ENCODE measurements around the gene ANTKMT.

Gene ANTKMT

DNA sequence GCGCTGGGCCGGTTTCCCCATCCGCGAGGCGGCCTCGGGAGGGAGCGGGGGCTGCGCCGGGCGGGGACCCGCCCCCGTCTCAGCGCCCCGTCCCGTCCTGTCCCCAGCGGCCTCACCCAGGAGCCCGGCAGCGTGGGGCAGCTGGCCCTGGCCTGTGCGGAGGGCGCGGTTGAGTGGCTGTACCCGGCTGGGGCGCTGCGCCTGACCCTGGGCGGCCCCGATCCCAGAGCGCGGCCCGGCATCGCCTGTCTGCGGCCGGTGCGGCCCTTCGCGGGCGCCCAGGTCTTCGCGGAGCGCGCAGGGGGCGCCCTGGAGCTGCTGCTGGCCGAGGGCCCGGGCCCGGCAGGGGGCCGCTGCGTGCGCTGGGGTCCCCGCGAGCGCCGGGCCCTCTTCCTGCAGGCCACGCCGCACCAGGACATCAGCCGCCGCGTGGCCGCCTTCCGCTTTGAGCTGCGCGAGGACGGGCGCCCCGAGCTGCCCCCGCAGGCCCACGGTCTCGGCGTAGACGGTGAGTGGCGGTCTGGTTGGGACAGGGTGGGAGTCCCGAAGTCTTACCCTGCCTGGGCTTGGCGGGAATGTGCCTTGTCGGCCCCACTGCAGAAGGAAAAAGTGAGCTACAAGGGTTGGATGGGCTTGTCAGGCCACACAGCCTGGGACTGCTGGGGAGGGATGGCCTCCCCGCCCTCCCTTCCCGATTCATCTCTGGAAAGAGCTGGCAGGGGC lies 5.3 kb upstream of the ANTKMT start:
- no peak for FAIRE-seq

- no peak for FAIRE-seq
Observed at GRCh38 chr16:716200-716568, 4.8 kb upstream of the ANTKMT start.

GRCh38 chr16:716768-717325 lies 4.1 kb upstream of the ANTKMT start:
- FAIRE-seq = no peak

DNA sequence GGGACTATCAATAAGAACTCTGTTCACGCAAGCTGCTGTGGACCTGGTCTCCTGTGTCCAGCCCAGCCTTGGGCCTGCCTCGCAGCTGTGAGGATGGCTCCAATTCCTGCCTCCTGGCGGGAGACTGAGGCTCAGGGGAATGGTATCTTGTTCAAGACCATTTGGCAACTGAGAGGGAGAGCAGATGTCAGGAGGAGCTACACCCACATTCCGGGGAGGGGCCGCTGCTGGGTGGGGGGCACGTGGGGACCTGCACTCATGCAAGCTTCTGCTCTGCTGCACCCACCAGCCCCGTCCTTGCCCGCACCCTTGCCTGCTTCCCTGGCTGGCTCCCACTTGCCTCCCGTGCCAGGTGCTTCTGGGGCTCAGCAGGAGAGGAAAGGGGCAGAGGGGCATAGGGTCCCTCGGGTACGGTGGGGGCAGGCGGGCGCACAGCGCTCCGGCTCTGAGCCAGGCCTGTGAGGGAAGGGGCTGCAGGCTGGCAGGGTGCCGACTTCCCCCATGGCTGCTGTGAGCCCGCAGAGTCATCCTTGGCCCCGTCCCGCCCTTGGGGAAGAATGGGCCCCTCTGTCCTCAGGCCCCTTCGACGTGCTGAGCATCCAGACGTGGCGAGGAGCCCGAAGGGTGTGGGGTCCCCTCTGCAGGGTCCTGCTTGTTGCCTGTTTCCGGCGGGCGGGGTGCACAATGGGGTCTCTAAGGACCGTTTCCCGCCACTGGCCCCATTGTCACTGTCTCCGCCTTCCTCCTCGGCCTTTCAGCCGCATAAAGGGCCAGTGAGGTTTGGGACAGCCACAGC lies 3.3 kb upstream of the ANTKMT start:
- no peak for FAIRE-seq

DNA sequence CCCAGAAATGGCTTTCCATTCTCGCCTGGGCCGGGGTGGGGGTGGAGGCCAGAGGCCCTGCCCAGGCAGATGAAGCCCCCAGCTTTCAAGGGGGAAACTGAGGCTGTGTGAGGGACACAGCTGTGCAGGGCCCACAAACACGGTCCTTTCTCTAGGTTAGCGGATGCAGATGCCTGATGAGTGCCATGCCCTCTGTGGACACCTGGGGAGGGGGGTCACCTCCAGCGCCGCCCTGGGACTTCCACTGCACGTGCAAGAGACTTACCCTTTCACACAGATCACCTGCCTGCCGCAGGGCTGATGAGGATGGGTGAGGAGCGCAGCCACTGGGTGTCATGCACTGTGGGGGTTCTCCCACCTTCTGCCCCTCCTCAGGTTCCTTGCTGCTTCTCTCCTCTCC lies 2.6 kb upstream of the ANTKMT start:
- FAIRE-seq = no peak

DNA sequence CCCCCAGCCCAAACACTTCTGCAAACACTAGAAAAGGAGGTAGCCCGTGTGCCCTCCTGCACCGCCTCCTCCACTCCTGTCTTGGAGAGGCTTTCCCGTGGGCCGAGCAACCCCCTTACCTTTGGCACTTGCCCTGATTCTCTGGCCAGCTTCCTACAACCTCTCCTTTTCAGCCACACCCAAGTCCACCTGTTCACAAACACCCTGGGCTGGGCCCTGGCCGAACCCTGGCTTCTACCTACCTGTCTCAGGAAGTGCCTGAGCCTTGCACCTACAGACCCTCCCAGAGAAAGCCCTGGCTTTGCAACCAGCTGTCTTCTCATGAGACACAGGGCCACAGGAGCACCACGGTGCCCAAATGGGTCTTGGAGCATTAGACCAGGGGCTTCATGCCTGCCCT lies 2.0 kb upstream of the ANTKMT start:
- FAIRE-seq = no peak

DNA sequence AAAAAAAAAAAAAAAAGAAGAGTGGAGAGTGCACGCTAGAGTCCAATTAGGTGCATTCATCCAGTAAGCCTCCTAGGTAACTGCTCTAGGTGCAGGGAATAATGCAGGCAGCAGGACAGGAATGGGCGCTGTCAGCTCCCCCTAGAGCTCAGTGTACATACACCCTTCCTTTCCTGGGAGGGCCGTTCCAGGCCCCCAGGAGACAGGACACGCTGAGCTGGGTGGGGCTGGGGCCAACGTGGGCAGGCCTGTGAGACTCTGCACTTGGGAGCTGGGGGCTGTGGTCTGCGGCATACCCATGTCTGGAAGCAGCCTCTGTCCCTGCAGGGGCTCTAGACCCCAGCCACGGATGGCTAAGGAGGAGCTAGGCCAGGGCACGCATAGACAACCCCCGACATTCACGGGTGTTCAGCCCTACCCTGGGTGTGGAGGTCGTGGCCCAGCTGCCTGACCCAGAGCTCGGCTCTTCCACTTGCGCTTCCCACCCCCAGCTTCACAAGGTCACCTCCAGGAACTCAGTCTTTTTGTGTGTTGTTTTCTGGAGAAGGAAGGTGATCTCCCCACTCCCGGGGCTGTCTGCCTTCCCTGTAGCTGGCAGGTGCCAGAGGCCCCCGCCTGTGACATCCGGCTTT lies 1.0 kb upstream of the ANTKMT start:
- no peak for FAIRE-seq

DNA sequence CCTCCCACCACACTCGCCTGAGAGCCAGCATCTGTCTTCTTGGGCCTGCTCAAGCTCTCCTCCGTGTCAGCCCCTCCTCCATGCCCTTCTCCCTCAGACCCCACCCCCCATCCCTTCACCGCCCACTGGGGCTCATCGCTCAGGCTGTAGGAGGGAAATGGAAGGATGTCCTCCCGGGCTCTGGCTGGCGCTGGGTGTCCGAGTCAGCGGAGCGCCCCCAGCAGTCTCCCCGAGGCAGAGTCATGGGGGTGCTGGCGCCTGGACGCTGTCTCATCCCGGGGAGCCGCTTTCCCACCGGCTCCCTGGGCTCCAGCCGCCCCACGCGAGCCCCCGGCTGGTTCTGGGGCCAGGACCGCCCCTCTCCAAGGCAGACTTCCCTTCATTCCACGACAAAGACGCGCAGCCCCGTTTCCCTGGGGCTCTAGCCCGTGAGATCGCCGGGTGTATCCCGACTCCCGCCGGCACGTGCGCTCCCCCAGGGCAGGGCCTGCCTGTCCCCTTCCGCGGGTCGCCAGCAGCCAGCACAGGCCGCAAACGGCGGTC lies 428 bp upstream of the ANTKMT start:
- no peak for FAIRE-seq

- FAIRE-seq = no peak
Observed at GRCh38 chr16:721765-722540, 1.0 kb downstream of the ANTKMT start.

DNA sequence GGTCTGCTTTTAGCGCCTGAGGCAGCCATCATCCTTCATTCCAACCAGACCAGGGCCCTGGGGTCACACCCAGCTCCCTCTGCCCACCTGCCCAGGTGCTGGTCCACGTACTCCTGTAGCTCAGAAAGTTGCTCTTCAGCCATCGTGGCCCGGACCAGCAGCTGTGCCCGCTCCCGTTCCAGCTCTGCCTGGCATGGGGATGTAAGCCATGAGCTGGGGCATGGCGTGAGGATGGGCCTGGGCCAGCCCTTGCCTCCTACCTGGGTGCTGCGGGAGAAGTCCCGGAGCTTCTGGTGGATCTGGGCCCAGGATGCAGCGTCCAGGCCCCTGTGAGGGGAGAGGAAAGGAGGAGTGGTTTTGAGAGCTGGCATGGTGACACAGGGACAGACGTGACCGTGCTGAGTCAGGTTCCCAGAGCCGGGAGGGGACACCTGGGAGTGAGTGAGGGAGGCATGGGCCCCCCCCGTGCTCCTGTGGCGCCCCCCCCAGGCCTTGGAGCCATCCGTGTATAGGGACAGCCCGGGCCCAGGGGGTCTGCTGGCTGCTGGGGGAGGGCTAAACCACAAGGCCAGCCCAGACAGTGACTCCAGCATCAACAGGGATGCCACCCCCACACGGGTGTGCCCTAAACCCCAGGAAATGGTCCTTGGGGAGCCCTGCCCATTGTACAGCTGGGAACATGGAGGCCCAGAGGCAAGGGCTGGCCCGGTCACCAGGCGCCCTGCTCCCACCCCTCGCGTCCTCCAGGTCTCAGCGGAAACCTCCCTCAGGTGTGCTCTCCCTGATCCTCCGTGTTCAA lies 2.1 kb downstream of the ANTKMT start:
- FAIRE-seq = no peak

- no peak for FAIRE-seq
Observed at GRCh38 chr16:723695-724094, 2.7 kb downstream of the ANTKMT start.

DNA sequence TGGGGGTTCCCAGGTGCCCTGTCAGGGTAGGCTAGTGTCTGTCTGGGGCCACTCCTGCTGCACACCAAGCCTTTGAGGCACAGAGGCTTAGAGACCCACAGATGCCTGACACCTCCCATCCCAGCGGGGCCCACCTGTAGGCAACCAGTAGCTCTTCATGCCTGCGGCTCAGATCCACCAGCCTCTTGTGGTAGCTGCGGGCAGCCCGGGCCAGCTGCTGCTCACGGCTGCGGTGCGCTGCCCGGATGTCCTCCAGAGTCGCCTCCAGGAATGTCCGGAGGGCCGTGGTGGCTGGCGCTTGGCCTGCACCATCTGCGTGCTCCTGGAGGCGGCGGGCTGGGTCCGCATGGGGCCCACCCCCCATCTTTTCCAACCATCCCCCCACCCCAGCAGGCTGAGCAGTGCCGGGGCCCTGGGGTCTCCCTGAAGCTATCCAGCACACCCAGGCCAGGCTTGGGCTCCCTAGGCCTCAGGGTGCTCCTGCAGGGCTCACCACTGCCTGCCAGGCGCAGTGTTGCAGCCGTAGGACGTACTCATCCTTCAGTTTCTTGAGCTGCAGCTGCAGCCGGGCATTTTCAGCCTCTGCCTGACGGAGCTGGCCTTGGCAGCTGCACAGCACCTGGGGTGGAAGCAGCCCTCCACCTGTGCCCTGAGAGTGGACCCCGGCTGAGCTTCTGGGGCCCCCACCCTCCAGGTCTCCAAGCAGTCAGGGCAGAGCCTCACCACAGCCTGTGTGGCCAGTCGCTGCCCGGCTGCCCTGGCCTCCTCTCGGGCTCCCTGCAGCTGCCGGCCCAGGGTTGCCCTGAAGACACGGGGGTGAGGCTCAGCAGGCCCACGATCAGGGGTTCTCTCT lies 3.5 kb downstream of the ANTKMT start:
- FAIRE-seq = no peak

DNA sequence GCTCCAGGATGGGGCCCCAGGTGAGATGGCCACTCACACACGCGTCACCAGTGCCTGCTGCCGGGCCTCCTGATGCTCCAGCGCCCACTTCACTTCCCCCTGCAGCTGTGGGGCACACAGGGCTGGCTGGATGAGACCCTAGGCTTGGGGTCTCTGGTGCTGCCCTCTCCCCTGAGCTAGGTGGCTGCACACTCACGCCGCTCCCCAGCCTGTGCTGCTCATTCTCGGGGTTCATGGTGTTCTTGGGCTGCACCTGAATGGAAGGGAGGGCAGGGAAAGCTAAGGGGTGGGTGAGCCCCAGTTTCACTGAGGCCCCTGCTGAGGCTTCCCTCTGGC lies 4.1 kb downstream of the ANTKMT start:
- no peak for FAIRE-seq

GRCh38 chr16:725463-726187 lies 4.7 kb downstream of the ANTKMT start:
- FAIRE-seq = no peak

GRCh38 chr16:726188-726437 lies 5.2 kb downstream of the ANTKMT start:
- no peak for FAIRE-seq

DNA sequence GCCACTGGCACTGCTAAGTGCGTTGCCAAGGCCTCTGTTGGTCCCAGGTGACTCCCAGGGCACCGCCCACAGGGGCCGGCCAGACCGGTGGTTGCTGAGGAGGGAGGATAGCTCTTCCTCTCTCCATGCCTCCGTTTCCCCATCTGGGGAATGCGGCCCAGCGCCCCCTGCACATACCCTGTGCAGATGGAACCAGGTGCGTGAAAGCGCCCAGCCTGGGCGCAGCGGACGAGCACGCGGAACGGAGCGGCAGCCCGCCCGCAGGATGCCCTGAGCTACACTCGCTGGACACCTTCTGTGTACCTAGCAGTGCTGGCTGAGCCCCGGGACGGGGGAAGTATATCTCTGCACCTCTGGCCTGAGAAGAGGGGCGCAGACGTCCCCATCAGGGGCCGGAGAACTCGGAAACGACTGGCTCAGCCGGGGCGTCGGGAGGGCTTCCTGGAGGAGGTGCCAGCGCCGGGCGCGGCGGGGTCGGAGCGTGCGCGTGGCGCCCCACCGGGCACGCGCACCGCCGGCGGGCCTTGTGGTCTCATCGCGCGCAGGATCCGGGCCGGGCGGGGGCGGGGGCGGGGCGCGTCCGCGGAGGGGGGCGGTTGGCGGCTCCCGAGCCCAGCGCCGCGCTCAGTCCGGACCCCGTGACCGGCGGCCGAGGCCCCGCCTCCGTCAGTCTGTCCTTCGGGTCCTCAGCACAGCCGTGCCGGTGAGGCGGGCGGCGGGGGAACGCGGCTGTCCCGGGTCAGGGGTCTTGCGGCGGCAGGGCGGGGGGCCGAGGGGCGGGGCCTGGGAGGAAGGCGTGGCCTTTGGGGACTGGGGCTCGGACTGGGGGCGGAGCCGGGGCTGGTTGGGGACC lies 5.7 kb downstream of the ANTKMT start, which contains the start of the genes CCDC78 and HAGHL:
Gene CCDC78, minus strand, starts transcription at position 6 of the 853 bp plus-strand sequence. CDS start 76 bp downstream, outside the sequence.
Gene HAGHL, plus strand, starts transcription at position 669 of the 853 bp plus-strand sequence. CDS start 404 bp downstream, outside the sequence.
- no peak for FAIRE-seq

GRCh38 chr16:727291-727977 lies 6.5 kb downstream of the ANTKMT start:
- no peak for FAIRE-seq

- FAIRE-seq = no peak
Observed at GRCh38 chr16:728131-728889, 7.4 kb downstream of the ANTKMT start.

Data from TTC549 (cell line).